DOHH2 (cell line): Measurements from ENCODE around the gene ACCSL.

ENCODE experiments used
- H3F3A ChIP-seq: fragments of 200-600 bp; sonication (generic), shearing (Covaris generic); 2 replicates; pipeline ENCODE4 v1.6.0; 2016; ENCODE audit warnings: antibody characterized with exemption, mild to moderate bottlenecking; ENCODE audit not compliant: control insufficient read depth, insufficient read depth
- H3K27ac ChIP-seq: fragments of 200-600 bp; sonication (generic); 2 replicates; pipeline ENCODE4 v1.5.1; 2014; ENCODE audit warnings: low read depth, mild to moderate bottlenecking, low read length, moderate library complexity
- H3K27me3 ChIP-seq: fragments of 200-600 bp; sonication (generic); 2 replicates; pipeline ENCODE4 v1.6.1; 2014; ENCODE audit warnings: mild to moderate bottlenecking, low read length, mixed read lengths; ENCODE audit not compliant: control insufficient read depth
- H3K36me3 ChIP-seq: fragments of 200-600 bp; sonication (generic); 2 replicates; pipeline ENCODE4 v1.6.1; 2014; ENCODE audit warnings: mild to moderate bottlenecking, low read length, moderate library complexity, mixed read lengths; ENCODE audit not compliant: control insufficient read depth
- H3K4me1 ChIP-seq: fragments of 200-600 bp; sonication (generic); 2 replicates; pipeline ENCODE4 v1.6.1; 2014; ENCODE audit warnings: mild to moderate bottlenecking, low read length, mixed read lengths; ENCODE audit not compliant: control insufficient read depth
- H3K4me2 ChIP-seq: fragments of 200-600 bp; sonication (generic); 2 replicates; pipeline ENCODE4 v1.6.0; 2014; ENCODE audit warnings: mild to moderate bottlenecking, low read length, moderate library complexity
- H3K4me3 ChIP-seq: fragments of 200-600 bp; sonication (generic); 2 replicates; pipeline ENCODE4 v1.5.1; 2014; ENCODE audit warnings: mild to moderate bottlenecking, low read length, mixed read lengths
- H3K79me2 ChIP-seq: fragments of 200-600 bp; sonication (generic); 2 replicates; pipeline ENCODE4 v1.6.1; 2014; ENCODE audit warnings: mild to moderate bottlenecking, low read length, mixed read lengths; ENCODE audit not compliant: control insufficient read depth
- H3K9me2 ChIP-seq: fragments of 200-600 bp; sonication (generic); replicated peaks from 2 replicates; pipeline ENCODE4 v1.6.1; 2014; ENCODE audit warnings: mild to moderate bottlenecking, low read length, mixed read lengths; ENCODE audit not compliant: control insufficient read depth
- H3K9me3 ChIP-seq: fragments of 200-600 bp; sonication (generic); 2 replicates; pipeline ENCODE4 v1.6.1; 2014; ENCODE audit warnings: antibody characterized with exemption, low read length, mixed read lengths; ENCODE audit not compliant: control insufficient read depth, insufficient read depth
- H4K20me1 ChIP-seq: fragments of 200-600 bp; sonication (generic); 2 replicates; pipeline ENCODE4 v1.6.0; 2014; ENCODE audit warnings: low read depth, mild to moderate bottlenecking, antibody characterized with exemption, low read length, moderate library complexity; ENCODE audit not compliant: control insufficient read depth, insufficient read depth
- EZH2phosphoT487 ChIP-seq: fragments of 200-600 bp; sonication (generic); IDR thresholded peaks from 2 replicates; pipeline ENCODE4 v1.6.1; 2017; ENCODE audit warnings: borderline replicate concordance, mild to moderate bottlenecking, antibody characterized with exemption, low read length, moderate library complexity, mixed read lengths
- TF ChIP-seq, protein P1 (sequence below): fragments of 200-600 bp; sonication (generic); IDR thresholded peaks from one replicate; pipeline ENCODE4 v1.5.1; 2014; ENCODE audit warnings: antibody characterized with exemption, mild to moderate bottlenecking, low read depth, low read length; ENCODE audit not compliant: poor library complexity, severe bottlenecking

Gene ACCSL

DNA sequence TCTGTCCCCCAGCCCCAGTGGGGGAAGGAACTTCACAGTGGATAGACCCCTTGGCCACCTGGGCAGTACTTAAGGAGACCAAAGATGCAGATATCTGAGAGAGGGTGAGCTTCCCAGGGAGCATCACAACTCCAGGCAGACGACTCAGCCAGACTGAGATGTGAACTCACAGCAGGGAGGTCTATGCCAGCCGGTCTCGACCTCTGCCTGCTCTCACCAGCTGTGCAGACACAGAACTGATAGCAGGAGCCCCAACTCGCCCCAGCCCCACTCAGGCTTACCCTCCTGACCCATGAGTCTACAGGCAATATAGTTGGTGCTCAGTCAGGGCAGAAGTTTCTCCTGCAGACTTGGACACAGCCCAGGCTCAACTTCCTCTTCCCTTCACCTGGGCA lies 29.7 kb upstream of the ACCSL start:
- Histone ChIP-seq H3K36me3 (no peaks in the 10 kb centered on the region), H3K4me2 (no peak overlapping the region), H3F3A (no peaks in the 10 kb centered on the region), H3K27me3 (peaks cover 12% of the 10 kb centered on the region), H3K79me2 (no peaks in the 10 kb centered on the region), H3K9me3 (no peaks in the 10 kb centered on the region), H3K27ac (no peak overlapping the region), H3K4me1 (no peaks in the 10 kb centered on the region), H4K20me1 (no peaks in the 10 kb centered on the region), H3K4me3 (no peak overlapping the region), H3K9me2 (no peaks in the 10 kb centered on the region)
- no peak for TF ChIP-seq EZH2phosphoT487
- TF ChIP-seq, protein P1, sequence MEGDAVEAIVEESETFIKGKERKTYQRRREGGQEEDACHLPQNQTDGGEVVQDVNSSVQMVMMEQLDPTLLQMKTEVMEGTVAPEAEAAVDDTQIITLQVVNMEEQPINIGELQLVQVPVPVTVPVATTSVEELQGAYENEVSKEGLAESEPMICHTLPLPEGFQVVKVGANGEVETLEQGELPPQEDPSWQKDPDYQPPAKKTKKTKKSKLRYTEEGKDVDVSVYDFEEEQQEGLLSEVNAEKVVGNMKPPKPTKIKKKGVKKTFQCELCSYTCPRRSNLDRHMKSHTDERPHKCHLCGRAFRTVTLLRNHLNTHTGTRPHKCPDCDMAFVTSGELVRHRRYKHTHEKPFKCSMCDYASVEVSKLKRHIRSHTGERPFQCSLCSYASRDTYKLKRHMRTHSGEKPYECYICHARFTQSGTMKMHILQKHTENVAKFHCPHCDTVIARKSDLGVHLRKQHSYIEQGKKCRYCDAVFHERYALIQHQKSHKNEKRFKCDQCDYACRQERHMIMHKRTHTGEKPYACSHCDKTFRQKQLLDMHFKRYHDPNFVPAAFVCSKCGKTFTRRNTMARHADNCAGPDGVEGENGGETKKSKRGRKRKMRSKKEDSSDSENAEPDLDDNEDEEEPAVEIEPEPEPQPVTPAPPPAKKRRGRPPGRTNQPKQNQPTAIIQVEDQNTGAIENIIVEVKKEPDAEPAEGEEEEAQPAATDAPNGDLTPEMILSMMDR = no peak

DNA sequence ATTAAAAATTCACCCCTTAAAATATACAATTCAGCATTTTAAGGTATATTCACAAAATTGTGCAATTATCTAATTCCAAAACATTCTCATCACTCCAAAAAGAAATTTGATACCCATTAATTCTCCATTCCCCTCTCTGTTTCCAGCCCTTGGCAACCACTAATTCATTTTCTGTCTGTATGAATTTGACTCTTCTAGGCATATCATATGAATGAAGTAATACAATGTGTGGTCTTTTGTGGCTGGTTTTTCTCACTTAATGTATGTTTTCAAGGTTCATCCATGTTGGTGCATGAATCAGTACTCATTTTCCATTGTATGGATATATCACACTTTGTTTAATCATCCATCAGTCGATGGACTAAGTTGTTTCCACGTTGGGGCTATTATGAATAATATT lies 29.0 kb upstream of the ACCSL start:
- Histone ChIP-seq H3K27me3 (peaks cover 12% of the 10 kb centered on the region), H3K4me1 (no peaks in the 10 kb centered on the region), H4K20me1 (no peaks in the 10 kb centered on the region), H3K4me3 (no peak overlapping the region), H3K79me2 (no peaks in the 10 kb centered on the region), H3K9me2 (no peaks in the 10 kb centered on the region), H3K36me3 (no peaks in the 10 kb centered on the region), H3K27ac (no peak overlapping the region), H3F3A (no peaks in the 10 kb centered on the region), H3K9me3 (no peaks in the 10 kb centered on the region), H3K4me2 (no peak overlapping the region)
- TF ChIP-seq, protein P1 = no peak
- no peak for TF ChIP-seq EZH2phosphoT487

DNA sequence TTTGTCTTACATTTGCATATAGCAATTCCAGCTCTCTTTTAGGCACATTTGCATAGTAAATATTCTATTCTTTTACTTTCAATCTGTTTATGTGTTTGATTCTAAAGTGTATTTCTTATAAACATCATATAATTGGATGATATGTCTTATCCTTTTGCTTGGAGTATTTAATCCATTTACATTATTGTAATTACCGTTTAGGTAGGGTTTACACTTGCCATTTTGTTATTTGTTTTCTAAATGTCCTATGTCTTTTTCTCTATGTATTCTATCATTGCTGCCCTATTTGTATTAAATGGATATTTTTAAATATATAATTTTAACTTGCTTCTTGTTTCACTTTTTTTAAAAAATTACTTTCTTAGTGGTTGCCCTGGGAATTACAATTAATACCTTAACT lies 22.8 kb upstream of the ACCSL start:
- H3K36me3 ChIP-seq = no peaks in the 10 kb centered on the region
- no peaks in the 10 kb centered on the region for H4K20me1 ChIP-seq
- no peak overlapping the region for H3K4me2 ChIP-seq
- no peak overlapping the region for H3K4me3 ChIP-seq
- H3K9me2 ChIP-seq = no peaks in the 10 kb centered on the region
- no peaks in the 10 kb centered on the region for H3K79me2 ChIP-seq
- peaks cover 3% of the 10 kb centered on the region for H3K27me3 ChIP-seq
- H3K9me3 ChIP-seq = no peaks in the 10 kb centered on the region; the same call in none of the 2 replicates
- H3K27ac ChIP-seq = no peak overlapping the region
- no peaks in the 10 kb centered on the region for H3F3A ChIP-seq
- TF ChIP-seq, protein P1 = no peak
- no peak for TF ChIP-seq EZH2phosphoT487
- H3K4me1 ChIP-seq = no peaks in the 10 kb centered on the region
